ENCODE measurements around the gene TCTN1. TPM values are rescaled to one million over a fixed set of nuclear protein-coding genes. Genes with fewer than 3 reads are reported as not detected.

The TCTN1 gene
- total RNA-seq, 3 donors from 2014 or later, result 3.5 to 4.4 (median 3.6) TPM

GRCh38 chr12:110689281-110690126, 75.6 kb downstream of the TCTN1 start:
- H3K4me1 Mint-ChIP-seq (ENCODE audit: low read depth), result peaks cover 33% of the 10 kb centered on the region
- no peaks in the 10 kb centered on the region for H3K27me3 Mint-ChIP-seq (ENCODE audit: low read depth)
- peaks cover 2% of the 10 kb centered on the region for H3K36me3 Mint-ChIP-seq (ENCODE audit: insufficient read depth)
- H3K9me3 Mint-ChIP-seq, result no peaks in the 10 kb centered on the region
- peak; percentile 76 to 78 for ATAC-seq
- peak overlapping the region; percentile 89 for H3K4me3 Mint-ChIP-seq
- DNase-seq, result peak; percentile 13

- Mint-ChIP-seq H3K4me3 (peak overlapping the region; percentile 89), H3K36me3 (ENCODE audit: insufficient read depth) (peaks cover 2% of the 10 kb centered on the region), H3K27me3 (ENCODE audit: low read depth) (no peaks in the 10 kb centered on the region), H3K9me3 (no peaks in the 10 kb centered on the region), H3K4me1 (ENCODE audit: low read depth) (peaks cover 33% of the 10 kb centered on the region)
- DNase-seq (no peak), ATAC-seq (no peak)
Measured at GRCh38 chr12:110690127-110690430, 76.2 kb downstream of the TCTN1 start.

- Mint-ChIP-seq H3K27me3 (ENCODE audit: low read depth) (no peaks in the 10 kb centered on the region), H3K9me3 (no peaks in the 10 kb centered on the region), H3K36me3 (ENCODE audit: insufficient read depth) (no peaks in the 10 kb centered on the region), H3K4me1 (ENCODE audit: low read depth) (peaks cover 24% of the 10 kb centered on the region), H3K4me3 (no peak overlapping the region)
- ATAC-seq, result no peak
- DNase-seq, result no peak
Measured at GRCh38 chr12:110693731-110694130, 79.8 kb downstream of the TCTN1 start.

- Mint-ChIP-seq H3K4me1 (ENCODE audit: low read depth) (peaks cover 23% of the 10 kb centered on the region), H3K4me3 (no peak overlapping the region), H3K9me3 (no peaks in the 10 kb centered on the region), H3K36me3 (ENCODE audit: insufficient read depth) (no peaks in the 10 kb centered on the region), H3K27me3 (ENCODE audit: low read depth) (no peaks in the 10 kb centered on the region)
- DNase-seq (no peak), ATAC-seq (no peak)
Measured at GRCh38 chr12:110694330-110694901, 80.5 kb downstream of the TCTN1 start.

GRCh38 chr12:110696283-110696682, 82.4 kb downstream of the TCTN1 start:
- no peak overlapping the region for H3K4me3 Mint-ChIP-seq

GRCh38 chr12:110697236-110697635, 83.3 kb downstream of the TCTN1 start:
- no peak overlapping the region for H3K4me3 Mint-ChIP-seq
- H3K27me3 Mint-ChIP-seq (ENCODE audit: low read depth), result no peaks in the 10 kb centered on the region
- H3K9me3 Mint-ChIP-seq, result no peaks in the 10 kb centered on the region
- H3K36me3 Mint-ChIP-seq (ENCODE audit: insufficient read depth), result no peaks in the 10 kb centered on the region
- no peak for DNase-seq
- no peak for ATAC-seq
- peaks cover 9% of the 10 kb centered on the region for H3K4me1 Mint-ChIP-seq (ENCODE audit: low read depth)

More at GRCh38 chr12:110696283-110696682, 82.4 kb downstream of the TCTN1 start:
- Mint-ChIP-seq H3K36me3 (ENCODE audit: insufficient read depth) (no peaks in the 10 kb centered on the region), H3K27me3 (ENCODE audit: low read depth) (no peaks in the 10 kb centered on the region), H3K9me3 (no peaks in the 10 kb centered on the region), H3K4me1 (ENCODE audit: low read depth) (peaks cover 11% of the 10 kb centered on the region)
- ATAC-seq (no peak), DNase-seq (no peak)

- ATAC-seq, result peak; percentile 100
- Mint-ChIP-seq H3K4me3 (no peak overlapping the region), H3K36me3 (ENCODE audit: insufficient read depth) (no peaks in the 10 kb centered on the region), H3K4me1 (ENCODE audit: low read depth) (peaks cover 9% of the 10 kb centered on the region), H3K9me3 (no peaks in the 10 kb centered on the region), H3K27me3 (ENCODE audit: low read depth) (no peaks in the 10 kb centered on the region)
- peak; percentile 63 for DNase-seq
Measured at GRCh38 chr12:110698171-110698902, 84.4 kb downstream of the TCTN1 start.

Other genes with a start within 250 kb of the TCTN1 start
- gene ANAPC7, start 210.4 kb upstream of the TCTN1 start, total RNA-seq, result 10 to 100 TPM; 54.6 to 61.5 (median 58.4) TPM
- gene ARPC3, start 163.8 kb upstream of the TCTN1 start, total RNA-seq, result 100 to 1,000 TPM; 217 to 229 (median 225) TPM
- gene GPN3, start 145.9 kb upstream of the TCTN1 start, total RNA-seq, result 10 to 100 TPM; 66.1 to 75.8 (median 72.1) TPM
- gene FAM216A, start 145.3 kb upstream of the TCTN1 start, total RNA-seq, result 10 to 100 TPM; 33.9 to 47.7 (median 41.7) TPM
- gene VPS29, start 112.0 kb upstream of the TCTN1 start, total RNA-seq, result 10 to 100 TPM; 70.7 to 78.4 (median 76.1) TPM
- gene RAD9B, start 111.8 kb upstream of the TCTN1 start, total RNA-seq, result under 1 TPM; 0.34 to 0.73 (median 0.51) TPM
- 10 to 100 TPM; 74.2 to 76.4 (median 74.4) TPM for gene PPTC7, start 30.8 kb upstream of the TCTN1 start, total RNA-seq
- gene HVCN1, start 75.0 kb downstream of the TCTN1 start, total RNA-seq, result 1 to 10 TPM; 6.1 to 8.1 (median 7.2) TPM
- gene PPP1CC, start 128.8 kb downstream of the TCTN1 start, total RNA-seq, result 100 to 1,000 TPM; 345 to 413 (median 354) TPM
- gene CCDC63, start 232.9 kb downstream of the TCTN1 start, total RNA-seq, result not detected